NCI-H526 treated with DMSO at 0.1 percent for 48 hours (cell line): ENCODE results near the gene TBC1D22A.
"Not testable (repeated sequence)": the region's sequence is repeated elsewhere in the genome, so short reads cannot be mapped to it uniquely, and the experiment has no call there.

Source experiments
- DNase-seq: peaks from one replicate; lab custom pipeline; 2025; lab: John Stamatoyannopoulos, UW

TBC1D22A gene

GRCh38 chr22:47170511-47171440 lies 408.3 kb downstream of the TBC1D22A start:
- DNase-seq, result not testable (repeated sequence)

GRCh38 chr22:47171441-47172221 lies 409.2 kb downstream of the TBC1D22A start:
- DNase-seq, result no peak

GRCh38 chr22:47172771-47173534 lies 410.5 kb downstream of the TBC1D22A start:
- no peak for DNase-seq

GRCh38 chr22:47173535-47174021 lies 411.1 kb downstream of the TBC1D22A start:
- no peak for DNase-seq

- DNase-seq, result no peak
These were observed 411.6 kb downstream of the TBC1D22A start for GRCh38 chr22:47174096-47174495.

GRCh38 chr22:47174671-47175112 lies 412.2 kb downstream of the TBC1D22A start:
- no peak for DNase-seq

GRCh38 chr22:47175151-47176025 lies 412.9 kb downstream of the TBC1D22A start:
- no peak for DNase-seq

GRCh38 chr22:47176026-47176389 lies 413.6 kb downstream of the TBC1D22A start:
- DNase-seq, result no peak

GRCh38 chr22:47176573-47177333 lies 414.3 kb downstream of the TBC1D22A start:
- no peak for DNase-seq

GRCh38 chr22:47177334-47177815 lies 414.9 kb downstream of the TBC1D22A start:
- DNase-seq, result no peak

- no peak for DNase-seq
These were observed 415.9 kb downstream of the TBC1D22A start for GRCh38 chr22:47178339-47178738.

GRCh38 chr22:47180796-47181195 lies 418.3 kb downstream of the TBC1D22A start:
- DNase-seq, result no peak

GRCh38 chr22:47187176-47187957 lies 424.9 kb downstream of the TBC1D22A start:
- no peak for DNase-seq

GRCh38 chr22:47188261-47189055 lies 426.0 kb downstream of the TBC1D22A start:
- no peak for DNase-seq

GRCh38 chr22:47189056-47189916 lies 426.8 kb downstream of the TBC1D22A start:
- peak; percentile 3 for DNase-seq

- no peak for DNase-seq
These were observed 428.0 kb downstream of the TBC1D22A start for GRCh38 chr22:47190276-47190956.
